GM12878 (cell line): ENCODE results near the gene NNMT. TPM values are rescaled to one million over a fixed set of nuclear protein-coding genes. Genes with fewer than 3 reads are reported as not detected.

Experiments
- ATAC-seq: fragments of 200-7000 bp; cut with Tn5 transposase; 3 replicates; pipeline ENCODE4 v1.9.1; 2020; ENCODE audit warnings: mild to moderate bottlenecking, moderate library complexity
- BruUV-seq: library from RNA; stranded (reverse); fragments of 400-500 nt; replicated peaks from 2 replicates; lab custom pipeline; 2021; lab: Mats Ljungman, UMichigan
- CTCF ChIA-PET: fragments of 300-600 bp; sonication (Branson Sonifier 250); formaldehyde crosslinking; extraction: SDS; loops from one replicate; lab custom pipeline; 2021; ENCODE audit warnings: inconsistent platforms; lab: Yijun Ruan, JAX
- POLR2A ChIA-PET: fragments of 350-600 bp; formaldehyde crosslinking; extraction: SDS; loops from one replicate; lab custom pipeline; 2021; ENCODE audit warnings: inconsistent platforms; lab: Charles Lee
- RAD21 ChIA-PET: fragments of 300-600 bp; sonication (Branson Sonifier 250); formaldehyde crosslinking; loops from one replicate; lab custom pipeline; 2023; ENCODE audit warnings: antibody characterized with exemption; ENCODE audit not compliant: unreplicated experiment; lab: Charles Lee
- SMC1A ChIA-PET: fragments of 300-600 bp; sonication (Branson Sonifier 250); formaldehyde crosslinking; loops from one replicate; lab custom pipeline; 2023; ENCODE audit not compliant: unreplicated experiment, uncharacterized antibody; lab: Charles Lee
- DNase-seq: peaks from one replicate; pipeline ENCODE4 v3.0.0-alpha.2; 2011; ENCODE audit warnings: low read depth, low spot score
- FAIRE-seq: peaks from 3 replicates; lab custom pipeline; 2011; peaks lifted over from hg19 to GRCh38; lab: Jason Lieb, UNC
- H2AFZ ChIP-seq: 2 replicates; pipeline ENCODE4 v1.6.0; 2011; ENCODE audit warnings: low read depth, low read length, control low read depth; ENCODE audit not compliant: control insufficient read depth
- H3K27ac ChIP-seq: 2 replicates; pipeline ENCODE4 v1.5.1; 2011; ENCODE audit warnings: control low read depth; ENCODE audit not compliant: control insufficient read depth, insufficient read depth
- H3K27me3 ChIP-seq, 2 experiments: replicated peaks in 1 of 2; 2 replicates each; pipeline versions ENCODE4 v1.6.0 to v1.6.1; 2011; ENCODE audit warnings: low read length in 1 of 2; ENCODE audit not compliant: control insufficient read depth in 2 of 2, insufficient read depth in 2 of 2
- H3K36me3 ChIP-seq, 2 experiments: 2 replicates each; pipeline ENCODE4 v1.5.1; 2011; ENCODE audit warnings: low read length in 1 of 2; ENCODE audit not compliant: control insufficient read depth in 2 of 2, insufficient read depth in 2 of 2
- H3K4me1 ChIP-seq: 2 replicates; pipeline ENCODE4 v1.6.1; 2011; ENCODE audit warnings: mild to moderate bottlenecking, low read length, moderate library complexity, mixed read lengths; ENCODE audit not compliant: control insufficient read depth, insufficient read depth
- H3K4me2 ChIP-seq: 2 replicates; pipeline ENCODE4 v1.6.0; 2011; ENCODE audit warnings: control low read depth; ENCODE audit not compliant: control insufficient read depth, insufficient read depth
- H3K4me3 ChIP-seq: fragments of 200-600 bp; sonication (generic); 2 replicates; pipeline ENCODE4 v1.5.1; 2016
- H3K79me2 ChIP-seq: 2 replicates; pipeline ENCODE4 v1.6.0; 2011; ENCODE audit warnings: low read length; ENCODE audit not compliant: control insufficient read depth, insufficient read depth
- H3K9ac ChIP-seq: 2 replicates; pipeline ENCODE4 v1.8.0; 2011; ENCODE audit warnings: low read length, control low read depth, mixed read lengths; ENCODE audit not compliant: control insufficient read depth, insufficient read depth
- H3K9me3 ChIP-seq: replicated peaks from 3 replicates; pipeline ENCODE4 v1.5.1; 2011; ENCODE audit warnings: mild to moderate bottlenecking, low read length; ENCODE audit not compliant: control insufficient read depth, insufficient read depth
- H4K20me1 ChIP-seq: 2 replicates; pipeline ENCODE4 v1.6.0; 2011; ENCODE audit not compliant: control insufficient read depth, insufficient read depth
- BMI1 ChIP-seq: fragments of 450-650 bp; IDR thresholded peaks from 2 replicates; pipeline ENCODE4 v1.6.1; 2016; ENCODE audit warnings: mild to moderate bottlenecking, moderate library complexity, borderline replicate concordance
- CHD2 ChIP-seq: IDR thresholded peaks from 2 replicates; pipeline ENCODE4 v1.6.1; 2011; ENCODE audit warnings: low read depth, low read length, improper control_type of control experiment, borderline replicate concordance
- ELK1 ChIP-seq: IDR thresholded peaks from 2 replicates; pipeline ENCODE4 v1.6.1; 2012; ENCODE audit warnings: low read depth, low read length, improper control_type of control experiment
- GATAD2B ChIP-seq: fragments of 450-650 bp; conservative IDR thresholded peaks from 2 replicates; pipeline ENCODE4 v1.6.1; 2017; ENCODE audit warnings: low read depth, mild to moderate bottlenecking, moderate library complexity
- HDAC6 ChIP-seq: fragments of 200-600 bp; sonication (generic); IDR thresholded peaks from one replicate; pipeline ENCODE4 v1.8.0; 2017; ENCODE audit warnings: antibody characterized with exemption; ENCODE audit not compliant: unreplicated experiment
- MEF2B ChIP-seq: fragments of 450-650 bp; IDR thresholded peaks from 2 replicates; pipeline ENCODE4 v1.6.1; 2018; ENCODE audit warnings: mild to moderate bottlenecking, moderate library complexity; ENCODE audit not compliant: partially characterized antibody, poor library complexity, severe bottlenecking
- NR2F1 ChIP-seq: fragments of 450-650 bp; conservative IDR thresholded peaks from 2 replicates; pipeline ENCODE4 v1.6.1; 2017; ENCODE audit warnings: mild to moderate bottlenecking
- RAD51 ChIP-seq: fragments of 450-650 bp; IDR thresholded peaks from 2 replicates; pipeline ENCODE4 v1.6.1; 2016; ENCODE audit warnings: moderate library complexity, mild to moderate bottlenecking, inconsistent platforms
- RELB ChIP-seq: fragments of 450-650 bp; IDR thresholded peaks from 2 replicates; pipeline ENCODE4 v1.6.1; 2017; ENCODE audit warnings: low read depth, mild to moderate bottlenecking, moderate library complexity
- REST ChIP-seq: IDR thresholded peaks from 2 replicates; pipeline ENCODE4 v1.6.1; 2012; ENCODE audit warnings: mild to moderate bottlenecking, low read depth, low read length
- WGBS: methylation state at CpG from one replicate; pipeline ENCODE4 v1.1.6; 2016; ENCODE audit warnings: low lambda C conversion rate; ENCODE audit not compliant: insufficient replicate concordance, insufficient coverage; ENCODE audit errors: missing lambda C conversion rate; 5-methylcytosine and 5-hydroxymethylcytosine counted together
- in situ Hi-C: fragments of 300-500 bp; cut with MboI; formaldehyde crosslinking; loops from 9 replicates; pipeline ENCODE4 v1.14.3; 2018; ENCODE audit warnings: mixed read lengths
- intact Hi-C: fragments of 100-400 bp; cut with micrococcal nuclease; formaldehyde crosslinking; loops from one replicate; pipeline ENCODE4 v1.14.2; 2022; ENCODE audit not compliant: unreplicated experiment
- polyA plus RNA-seq, 11 experiments: library from polyadenylated mRNA; depleted of rRNA in 4 of 11; unstranded in 6 of 11; stranded (reverse) in 5 of 11; fragments of >200 nt; fragmentation: Nextera tagmentation in 4 of 11; fragmentation: Illumina TruSeq in 1 of 11; extraction: Ambion mirVana in 4 of 11; extraction: Trizol in 1 of 11; gene quantifications; 1 replicate in 1 of 11; 2 replicates in 10 of 11; pipeline versions ENCODE4 v1.2.1 to v1.2.3, GENCODE V29; 2011 to 2016; ENCODE audit warnings: inconsistent platforms in 2 of 11, missing spikeins in 2 of 11, low read depth in 1 of 11
- total RNA-seq, 4 experiments: library from RNA; depleted of rRNA in 3 of 4; stranded (reverse); fragments of >200 nt in 3 of 4; fragmentation: Illumina TruSeq in 1 of 4; extraction: Trizol in 1 of 4; gene quantifications; 2 replicates each; pipeline versions ENCODE4 v1.2.1 to v1.2.3, GENCODE V29; 2013 to 2021

The NNMT gene
- total and polyA plus RNA-seq, 10 of the 15 experiments (the other 5 are each of a cell fraction or from before 2014, with no cell fraction given): 0.46 TPM; not detected in 9

GRCh38 chr11:114319716-114320328 is 23.6 kb downstream of the NNMT start:
- Histone ChIP-seq H3K9me3 (no peaks in the 10 kb centered on the region), H2AFZ (no peak overlapping the region), H3K27me3 (peaks cover 0 to 3% of the 10 kb centered on the region in 2 experiments; a peak in 2 of 4 replicates), H3K9ac (no peak overlapping the region), H3K27ac (no peak overlapping the region), H3K4me3 (no peak overlapping the region), H3K4me2 (no peak overlapping the region), H4K20me1 (no peaks in the 10 kb centered on the region), H3K4me1 (no peaks in the 10 kb centered on the region), H3K36me3 (no peaks in the 10 kb centered on the region), H3K79me2 (no peaks in the 10 kb centered on the region)
- no TSS peak for BruUV-seq
- SMC1A ChIA-PET: no interaction called here
- intact Hi-C loops (no loop called here), in situ Hi-C loops (no loop called here)
- TF ChIP-seq HDAC6: no peak
- TF ChIP-seq MEF2B: no peak
- TF ChIP-seq CHD2: no peak
- ATAC-seq (no peak), FAIRE-seq (no peak), DNase-seq (no peak)
- RAD21 ChIA-PET: no interaction called here
- CTCF ChIA-PET: no interaction called here
- 16% methylated on average over 5 of the region's 5 CpGs for WGBS
- POLR2A ChIA-PET: no interaction called here

GRCh38 chr11:114321621-114322257 is 25.5 kb downstream of the NNMT start:
- ATAC-seq: no peak
- Histone ChIP-seq H3K9me3 (no peaks in the 10 kb centered on the region), H3K4me1 (no peaks in the 10 kb centered on the region), H4K20me1 (no peaks in the 10 kb centered on the region; the same call in 1 of the 2 replicates), H3K36me3 (no peaks in the 10 kb centered on the region), H3K4me2 (no peak overlapping the region), H3K27ac (no peak overlapping the region), H3K4me3 (no peak overlapping the region), H3K27me3 (no peaks in the 10 kb centered on the region; a peak in 2 of 4 replicates), H3K9ac (no peak overlapping the region), H2AFZ (no peak overlapping the region), H3K79me2 (no peaks in the 10 kb centered on the region)
- DNase-seq: no peak
- SMC1A ChIA-PET: no interaction called here
- intact Hi-C loops (no loop called here), in situ Hi-C loops (no loop called here)
- RAD21 ChIA-PET: no interaction called here
- POLR2A ChIA-PET: no interaction called here
- BruUV-seq: no TSS peak
- no peak for FAIRE-seq
- CTCF ChIA-PET: no interaction called here
- 37% methylated on average over 6 of the region's 6 CpGs for WGBS
- TF ChIP-seq REST (no peak), RAD51 (no peak), NR2F1 (no peak), GATAD2B (no peak), RELB (no peak), ELK1 (no peak), BMI1 (no peak)
